ACC112 (cell line): ENCODE measurements around the gene SRSF3.
A peak's percentile ranks its signal among the peaks of the same experiment; 100 is the strongest.
"Not testable (repeated sequence)": the region's sequence is repeated elsewhere in the genome, so short reads cannot be mapped to it uniquely, and the experiment has no call there.

ENCODE experiments used
- H2AFZ ChIP-seq: fragments of 200-600 bp; sonication (generic); one replicate; pipeline ENCODE4 v1.6.0; 2017; ENCODE audit warnings: antibody characterized with exemption, low read length; ENCODE audit not compliant: unreplicated experiment
- H3K27ac ChIP-seq: fragments of 200-600 bp; sonication (generic); 2 replicates; pipeline ENCODE4 v1.5.1; 2014; ENCODE audit warnings: low read depth, mild to moderate bottlenecking, antibody characterized with exemption, low read length, moderate library complexity
- H3K27me3 ChIP-seq: fragments of 200-600 bp; sonication (generic); 2 replicates; pipeline ENCODE4 v1.6.1; 2014; ENCODE audit warnings: mild to moderate bottlenecking, antibody characterized with exemption, low read length, moderate library complexity, mixed read lengths; ENCODE audit not compliant: insufficient read depth
- H3K36me3 ChIP-seq: fragments of 200-600 bp; sonication (generic); 2 replicates; pipeline ENCODE4 v1.6.1; 2016; ENCODE audit warnings: mild to moderate bottlenecking, antibody characterized with exemption, low read length, moderate library complexity, mixed read lengths; ENCODE audit not compliant: insufficient read depth
- H3K4me1 ChIP-seq: fragments of 200-600 bp; sonication (generic); one replicate; pipeline ENCODE4 v1.6.1; 2016; ENCODE audit warnings: low read length, mixed read lengths; ENCODE audit not compliant: insufficient read depth, unreplicated experiment, control insufficient read depth
- H3K4me3 ChIP-seq: fragments of 200-600 bp; sonication (generic); 2 replicates; pipeline ENCODE4 v1.5.1; 2014; ENCODE audit warnings: mild to moderate bottlenecking, low read depth, low read length
- H3K79me2 ChIP-seq: fragments of 200-600 bp; sonication (generic); one replicate; pipeline ENCODE4 v1.6.0; 2016; ENCODE audit warnings: low read length; ENCODE audit not compliant: control insufficient read depth, unreplicated experiment, insufficient read depth

The SRSF3 gene

GRCh38 chr6:36594816-36595643 is 868 bp downstream of the SRSF3 start:
- Histone ChIP-seq H3K4me1 (peaks cover 27% of the 10 kb centered on the region), H3K79me2 (peaks cover 59% of the 10 kb centered on the region), H3K4me3 (peak overlapping the region; percentile 95), H3K27ac (peak overlapping the region; percentile 98), H3K36me3 (peaks cover 49% of the 10 kb centered on the region), H3K27me3 (no peaks in the 10 kb centered on the region), H2AFZ (no peak overlapping the region)

GRCh38 chr6:36596356-36596755 is 2.2 kb downstream of the SRSF3 start:
- H3K27me3 ChIP-seq = no peaks in the 10 kb centered on the region
- H3K79me2 ChIP-seq = peaks cover 71% of the 10 kb centered on the region
- peak overlapping the region; percentile 98; the same call in 1 of the 2 replicates for H3K27ac ChIP-seq
- peak overlapping the region; percentile 95 for H3K4me3 ChIP-seq
- H2AFZ ChIP-seq = no peak overlapping the region
- peaks cover 57% of the 10 kb centered on the region for H3K36me3 ChIP-seq
- peaks cover 35% of the 10 kb centered on the region for H3K4me1 ChIP-seq

- Histone ChIP-seq H3K27me3 (no peaks in the 10 kb centered on the region), H3K27ac (peak overlapping the region; percentile 14; the same call in 1 of the 2 replicates), H3K36me3 (peaks cover 71% of the 10 kb centered on the region), H3K4me1 (peaks cover 40% of the 10 kb centered on the region), H3K4me3 (peak overlapping the region; percentile 95), H2AFZ (no peak overlapping the region), H3K79me2 (peaks cover 85% of the 10 kb centered on the region)
Observed at GRCh38 chr6:36597775-36598174, 3.6 kb downstream of the SRSF3 start.

- Histone ChIP-seq H3K79me2 (peaks cover 91% of the 10 kb centered on the region), H3K4me3 (peak overlapping the region; percentile 95), H3K27ac (peak overlapping the region; percentile 14; the same call in 1 of the 2 replicates), H2AFZ (no peak overlapping the region), H3K36me3 (peaks cover 77% of the 10 kb centered on the region), H3K4me1 (peaks cover 45% of the 10 kb centered on the region), H3K27me3 (no peaks in the 10 kb centered on the region)
Observed at GRCh38 chr6:36598326-36598725, 4.2 kb downstream of the SRSF3 start.

- Histone ChIP-seq H3K79me2 (peaks cover 96% of the 10 kb centered on the region), H3K36me3 (peaks cover 82% of the 10 kb centered on the region), H3K27me3 (no peaks in the 10 kb centered on the region), H3K4me3 (peak overlapping the region; percentile 95), H3K27ac (no peak overlapping the region; the same call in 1 of the 2 replicates), H2AFZ (no peak overlapping the region), H3K4me1 (peaks cover 50% of the 10 kb centered on the region)
Observed at GRCh38 chr6:36598739-36599318, 4.7 kb downstream of the SRSF3 start.

GRCh38 chr6:36599791-36600209 is 5.6 kb downstream of the SRSF3 start:
- Histone ChIP-seq H3K79me2 (peaks cover 99% of the 10 kb centered on the region), H2AFZ (no peak overlapping the region), H3K27ac (no peak overlapping the region; the same call in 1 of the 2 replicates), H3K4me1 (peaks cover 60% of the 10 kb centered on the region), H3K36me3 (peaks cover 90% of the 10 kb centered on the region), H3K4me3 (peak overlapping the region; percentile 95), H3K27me3 (no peaks in the 10 kb centered on the region)

GRCh38 chr6:36600564-36601146 is 6.5 kb downstream of the SRSF3 start:
- Histone ChIP-seq H2AFZ (no peak overlapping the region), H3K4me1 (peaks cover 68% of the 10 kb centered on the region), H3K79me2 (peaks cover 99% of the 10 kb centered on the region), H3K27ac (0 out of 2 replicates have a peak overlapping the region, but pooled peaks have one; percentile 12), H3K4me3 (peak overlapping the region; percentile 95), H3K27me3 (no peaks in the 10 kb centered on the region), H3K36me3 (peaks cover 91% of the 10 kb centered on the region)

GRCh38 chr6:36601818-36602217 is 7.7 kb downstream of the SRSF3 start:
- H3K27me3 ChIP-seq, H3K4me3 ChIP-seq, H2AFZ ChIP-seq: not testable (repeated sequence)
- H3K4me1 ChIP-seq = peaks cover 74% of the 10 kb centered on the region
- H3K36me3 ChIP-seq = peaks cover 87% of the 10 kb centered on the region
- H3K79me2 ChIP-seq = peaks cover 88% of the 10 kb centered on the region
- H3K27ac ChIP-seq = 0 out of 2 replicates have a peak overlapping the region, but pooled peaks have one; percentile 12

GRCh38 chr6:36603222-36604089 is 9.3 kb downstream of the SRSF3 start:
- no peak overlapping the region for H3K27ac ChIP-seq
- peaks cover 84% of the 10 kb centered on the region for H3K36me3 ChIP-seq
- H3K4me1 ChIP-seq = peaks cover 67% of the 10 kb centered on the region
- H3K4me3 ChIP-seq = 0 out of 2 replicates have a peak overlapping the region, but pooled peaks have one; percentile 11
- no peak overlapping the region for H2AFZ ChIP-seq
- H3K79me2 ChIP-seq = peaks cover 76% of the 10 kb centered on the region
- H3K27me3 ChIP-seq = no peaks in the 10 kb centered on the region
